ENCODE results near the gene ZSCAN10.
A peak's percentile ranks its signal among the peaks of the same experiment; 100 is the strongest.

- no peak for TF ChIP-seq POLR2A (IDR thresholded peaks at IDR 0.05; ENCODE audit: borderline replicate concordance, extremely low read depth, insufficient read depth, insufficient read length)
- TF ChIP-seq SP1 (IDR thresholded peaks at IDR 0.05; ENCODE audit: low read depth), result no peak
- TF ChIP-seq CTCF (IDR thresholded peaks at IDR 0.05 in 2 of 3, conservative IDR thresholded peaks at IDR 0.05 in 1 of 3; ENCODE audit: borderline replicate concordance in 1 of 3, insufficient read depth in 1 of 3, low read depth in 2 of 3, low read length in 2 of 3), result peak; percentile 89 to 97 (median 91)
- no peak for TF ChIP-seq YY1 (IDR thresholded peaks at IDR 0.05; ENCODE audit: extremely low read depth, insufficient replicate concordance, low read depth, low read length)
Observed at GRCh38 chr16:3129137-3130131, 30.3 kb upstream of the ZSCAN10 start.

All from HCT116 (cell line).